Measurements from ENCODE around the gene SPDYC.

Gene SPDYC, protein sequence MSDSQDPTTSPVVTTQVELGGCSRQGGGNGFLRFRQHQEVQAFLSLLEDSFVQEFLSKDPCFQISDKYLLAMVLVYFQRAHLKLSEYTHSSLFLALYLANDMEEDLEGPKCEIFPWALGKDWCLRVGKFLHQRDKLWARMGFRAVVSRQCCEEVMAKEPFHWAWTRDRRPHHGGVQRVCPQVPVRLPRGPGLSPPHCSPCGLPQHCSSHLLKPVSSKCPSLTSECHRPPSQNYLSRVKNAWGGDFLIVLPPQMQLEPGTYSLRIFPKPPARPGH

DNA sequence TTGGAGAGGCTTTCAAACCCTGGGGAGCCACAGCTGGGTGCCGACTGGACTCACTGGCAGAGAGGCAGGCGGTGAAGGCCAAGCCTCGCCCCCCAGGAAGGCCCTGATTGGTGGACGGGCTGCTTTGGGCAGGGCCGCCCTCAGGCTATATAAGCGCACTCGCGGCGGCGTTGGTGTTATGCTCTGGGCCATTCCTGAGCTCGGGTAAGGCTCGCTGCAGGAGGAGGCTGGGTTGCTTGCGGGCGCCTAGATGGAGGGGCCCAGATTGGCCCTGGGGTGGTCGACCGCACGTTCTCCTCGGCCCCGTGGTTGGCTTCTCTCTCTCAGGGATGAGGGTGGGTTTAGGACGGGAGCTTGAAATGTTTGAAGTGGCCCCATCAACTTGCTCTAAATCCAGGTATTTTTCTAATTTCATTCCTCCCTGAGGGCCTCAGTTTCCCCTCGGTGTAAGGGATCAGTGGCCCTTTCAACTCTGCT is at the start of gene SPDYC:
Gene SPDYC (plus strand): TSS at position 176 of the 477 bp plus-strand sequence. CDS start 1,125 bp downstream, outside the sequence.
- no peak for DNase-seq (ENCODE audit: low read depth)

DNA sequence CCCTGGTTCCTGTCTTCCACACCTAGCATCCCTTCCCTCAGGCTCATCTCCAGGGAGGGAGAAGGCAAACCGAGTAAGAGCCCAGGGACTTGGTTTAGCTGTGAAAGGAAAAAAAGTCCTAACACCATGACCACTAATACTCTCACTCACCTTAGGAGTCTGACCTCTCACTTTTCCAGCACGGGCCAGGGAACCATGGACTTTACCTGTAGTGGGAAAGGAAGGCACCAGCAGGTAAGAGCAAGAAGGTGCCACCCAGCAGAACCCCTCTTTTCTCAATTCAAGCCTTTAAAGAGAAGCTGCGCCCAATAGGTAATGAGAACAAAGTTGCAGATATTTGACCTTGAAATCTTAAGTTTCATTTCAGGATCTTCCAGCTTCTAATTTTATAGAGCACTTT is 49.2 kb upstream of the SPDYC start:
- no peak for DNase-seq (ENCODE audit: low read depth)

DNA sequence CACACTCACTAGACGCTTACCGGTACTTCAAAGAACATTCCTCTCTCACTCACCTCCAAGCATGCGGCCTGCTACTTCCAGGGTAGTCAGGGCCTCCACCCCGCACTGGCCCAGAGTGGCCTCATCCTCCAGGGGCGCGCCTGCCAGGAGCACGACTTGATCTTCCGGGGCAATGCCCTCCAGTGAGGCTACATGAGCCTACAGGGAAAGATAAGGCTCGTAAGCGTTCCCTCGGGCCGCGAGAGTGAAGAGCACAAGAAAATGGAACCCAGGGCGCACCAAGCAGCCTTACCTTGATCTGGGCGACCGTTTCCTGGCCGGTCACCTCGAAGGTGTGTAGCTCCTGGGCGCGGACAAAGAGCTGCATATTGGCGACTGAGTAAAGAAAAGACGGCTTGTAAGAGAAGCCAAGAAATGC is 48.6 kb upstream of the SPDYC start:
- no peak for DNase-seq (ENCODE audit: low read depth)

DNA sequence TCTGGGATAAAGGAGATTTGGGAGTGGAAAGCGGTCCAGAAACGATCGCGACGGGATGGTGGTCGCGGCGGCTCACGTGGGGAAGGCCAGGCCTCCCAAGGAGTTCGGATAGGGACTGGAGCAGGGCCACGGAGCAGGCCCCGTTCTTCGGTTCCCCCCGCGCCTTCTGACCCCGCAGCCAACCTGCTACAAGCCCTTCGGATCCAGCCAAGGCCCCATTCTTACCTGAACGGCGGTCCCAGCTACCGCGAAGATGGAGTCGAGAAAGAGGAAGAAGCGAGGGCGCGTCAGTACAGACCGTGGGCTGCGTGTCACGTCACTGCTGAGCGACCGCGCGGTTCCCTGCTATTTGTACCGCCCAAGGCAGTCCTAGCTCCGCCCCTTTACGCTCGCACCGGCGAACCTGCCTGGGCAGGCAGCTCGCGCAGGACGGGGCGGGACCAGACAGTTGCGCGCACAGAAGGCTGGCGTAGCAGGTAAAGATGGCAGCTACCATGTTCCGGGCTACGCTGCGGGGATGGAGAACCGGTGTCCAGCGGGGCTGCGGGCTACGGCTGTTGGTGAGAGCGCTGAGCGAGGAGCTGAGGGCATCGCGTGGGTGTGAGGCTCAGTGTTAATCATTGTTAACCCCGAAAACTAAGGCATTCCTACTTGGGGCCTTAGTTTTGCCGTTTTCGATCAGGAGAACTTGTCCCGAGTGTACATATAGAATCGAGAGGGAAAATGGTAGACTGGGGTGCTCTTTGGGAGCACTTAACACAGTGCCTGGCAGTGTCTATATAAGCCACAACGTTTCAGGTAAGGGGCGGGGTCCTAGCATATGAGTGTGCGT is 48.0 kb upstream of the SPDYC start, which contains the start of the genes FAU and MRPL49:
Gene FAU (minus strand): TSS at position 270 of the 832 bp plus-strand sequence. CDS start 321 bp downstream, outside the sequence.
Gene MRPL49 (plus strand): TSS at position 457 of the 832 bp plus-strand sequence. CDS start 26 bp downstream, at position 483.
- DNase-seq (ENCODE audit: low read depth), result peak; percentile 86

DNA sequence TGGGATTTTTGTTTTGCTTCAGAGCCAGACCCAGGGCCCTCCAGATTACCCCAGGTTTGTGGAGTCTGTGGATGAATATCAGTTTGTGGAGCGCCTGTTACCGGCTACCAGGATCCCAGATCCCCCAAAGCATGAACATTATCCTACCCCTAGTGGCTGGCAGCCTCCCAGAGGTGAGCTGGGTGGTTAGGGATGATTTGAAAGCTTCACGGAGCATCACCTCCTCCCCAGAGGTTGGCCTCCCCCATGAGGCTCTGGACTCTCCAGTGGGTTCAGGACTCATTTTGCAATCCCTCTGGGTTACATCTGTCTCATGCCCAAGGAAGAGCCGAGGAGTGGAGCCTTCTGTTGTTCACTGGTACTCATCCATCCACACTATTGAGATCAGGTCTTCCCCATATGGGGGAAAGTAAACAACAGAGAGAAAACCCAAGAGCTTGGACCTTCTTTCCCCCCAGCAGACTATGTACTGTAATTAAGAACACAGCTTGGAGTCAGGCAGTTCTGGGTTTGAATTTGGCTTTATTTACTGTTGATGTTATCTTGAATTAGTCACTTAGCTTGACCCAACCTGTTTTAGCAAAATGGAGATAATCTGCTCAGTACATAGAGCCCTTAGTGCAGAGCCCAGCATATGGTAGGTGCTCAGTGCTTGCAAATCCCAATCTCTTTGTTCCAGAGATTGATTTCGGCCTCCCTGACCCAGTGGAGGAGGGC is 45.4 kb upstream of the SPDYC start:
- DNase-seq (ENCODE audit: low read depth), result no peak

DNA sequence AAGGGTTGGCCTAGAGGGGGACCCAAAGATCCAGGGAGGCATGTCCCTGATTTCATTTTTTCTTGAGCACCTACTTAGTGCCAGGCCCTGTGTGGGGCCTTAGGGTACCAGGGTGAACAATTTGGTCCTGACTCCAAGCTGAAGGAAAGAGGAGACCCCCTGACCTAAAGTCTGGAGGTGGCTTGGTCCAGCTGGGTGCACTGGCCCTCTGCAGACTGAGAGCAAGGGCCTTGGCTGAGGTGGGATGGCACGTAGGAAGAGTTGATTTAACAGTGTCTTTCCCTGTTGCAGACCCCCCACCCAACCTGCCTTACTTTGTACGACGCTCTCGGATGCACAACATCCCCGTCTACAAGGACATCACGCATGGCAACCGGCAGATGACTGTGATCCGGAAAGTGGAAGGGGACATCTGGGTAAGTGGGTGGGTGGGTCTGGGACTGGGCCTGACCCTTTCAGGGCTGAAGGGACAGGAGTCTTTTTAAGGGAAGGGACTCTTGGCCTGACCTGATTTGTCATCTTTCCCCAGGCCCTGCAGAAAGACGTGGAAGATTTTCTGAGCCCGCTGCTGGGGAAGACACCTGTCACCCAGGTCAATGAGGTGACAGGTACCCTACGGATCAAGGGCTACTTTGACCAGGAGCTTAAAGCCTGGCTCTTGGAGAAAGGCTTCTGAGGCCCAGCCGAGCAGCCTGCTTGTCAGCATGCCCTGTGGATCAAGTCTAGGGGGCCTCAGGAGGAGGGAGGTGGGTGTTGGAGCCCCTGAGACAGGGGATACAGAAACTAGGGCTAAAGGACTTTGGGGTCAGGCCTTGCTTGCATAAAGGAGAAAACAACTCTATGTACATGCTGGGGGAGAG is 44.6 kb upstream of the SPDYC start:
- no peak for DNase-seq (ENCODE audit: low read depth)

DNA sequence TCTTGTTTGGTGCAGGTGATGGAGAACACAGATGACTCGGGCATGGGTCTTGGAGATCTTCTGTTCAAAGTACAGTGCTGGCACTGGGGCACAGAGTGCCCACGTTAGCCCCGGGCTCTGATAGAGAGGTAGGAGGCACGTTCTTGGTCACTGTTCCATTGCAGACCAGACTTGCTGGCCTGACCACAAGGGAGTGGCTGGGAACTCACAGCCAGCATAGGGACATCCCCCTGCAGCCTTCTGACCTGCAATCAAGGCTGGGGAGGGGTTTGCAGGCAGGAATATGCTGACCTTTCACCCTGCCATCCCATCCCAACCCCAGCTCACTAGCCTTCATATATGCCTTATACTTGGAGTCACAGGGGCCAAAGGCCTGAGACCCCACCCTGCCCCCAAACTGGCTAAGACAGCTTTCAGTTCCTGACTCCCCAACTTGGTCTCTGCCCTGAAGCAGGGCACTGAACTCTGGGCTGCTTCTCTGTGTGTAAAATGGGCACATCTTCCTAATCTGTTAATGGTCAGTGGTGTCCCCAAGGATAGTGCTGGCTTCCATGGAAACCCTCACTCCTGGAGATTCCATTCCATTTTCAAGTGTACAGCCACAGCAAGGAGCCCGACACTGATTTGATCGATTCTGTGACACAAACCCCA is 43.3 kb upstream of the SPDYC start:
- no peak for DNase-seq (ENCODE audit: low read depth)

DNA sequence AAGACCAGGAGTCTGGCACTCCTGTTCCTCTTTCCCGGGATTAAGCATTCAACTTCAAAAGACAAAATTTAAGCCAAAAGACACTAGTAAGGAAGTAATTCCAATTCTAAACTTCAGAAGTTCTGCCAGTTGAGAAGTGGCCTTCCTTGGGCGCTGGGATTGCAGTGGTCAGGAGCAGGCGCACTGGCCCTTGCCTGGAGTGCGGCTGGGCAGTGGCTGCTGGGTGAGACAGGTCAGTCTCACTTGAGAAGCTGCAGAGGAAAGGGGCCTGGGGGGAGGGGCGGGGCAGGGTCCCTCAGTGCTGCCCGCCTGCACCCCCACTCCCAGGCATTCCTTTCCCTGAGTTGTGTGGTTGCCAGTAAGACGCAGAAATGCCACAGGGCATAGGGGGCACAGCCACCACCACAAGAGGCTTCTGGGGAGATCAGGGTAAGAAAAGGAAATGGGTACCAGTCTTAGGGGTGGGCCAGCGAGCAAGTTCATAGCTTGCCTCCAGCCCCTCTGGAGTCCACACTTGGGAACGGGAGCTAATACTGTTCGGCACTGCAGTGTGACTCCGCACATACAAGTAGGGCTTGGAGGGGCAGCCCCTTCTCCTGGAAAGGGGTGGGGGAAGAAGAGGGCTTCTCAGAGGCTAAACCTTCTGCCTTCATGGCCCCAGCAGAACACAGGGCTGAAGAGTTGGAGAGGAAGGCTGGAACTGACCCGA is 42.4 kb upstream of the SPDYC start:
- no peak for DNase-seq (ENCODE audit: low read depth)

DNA sequence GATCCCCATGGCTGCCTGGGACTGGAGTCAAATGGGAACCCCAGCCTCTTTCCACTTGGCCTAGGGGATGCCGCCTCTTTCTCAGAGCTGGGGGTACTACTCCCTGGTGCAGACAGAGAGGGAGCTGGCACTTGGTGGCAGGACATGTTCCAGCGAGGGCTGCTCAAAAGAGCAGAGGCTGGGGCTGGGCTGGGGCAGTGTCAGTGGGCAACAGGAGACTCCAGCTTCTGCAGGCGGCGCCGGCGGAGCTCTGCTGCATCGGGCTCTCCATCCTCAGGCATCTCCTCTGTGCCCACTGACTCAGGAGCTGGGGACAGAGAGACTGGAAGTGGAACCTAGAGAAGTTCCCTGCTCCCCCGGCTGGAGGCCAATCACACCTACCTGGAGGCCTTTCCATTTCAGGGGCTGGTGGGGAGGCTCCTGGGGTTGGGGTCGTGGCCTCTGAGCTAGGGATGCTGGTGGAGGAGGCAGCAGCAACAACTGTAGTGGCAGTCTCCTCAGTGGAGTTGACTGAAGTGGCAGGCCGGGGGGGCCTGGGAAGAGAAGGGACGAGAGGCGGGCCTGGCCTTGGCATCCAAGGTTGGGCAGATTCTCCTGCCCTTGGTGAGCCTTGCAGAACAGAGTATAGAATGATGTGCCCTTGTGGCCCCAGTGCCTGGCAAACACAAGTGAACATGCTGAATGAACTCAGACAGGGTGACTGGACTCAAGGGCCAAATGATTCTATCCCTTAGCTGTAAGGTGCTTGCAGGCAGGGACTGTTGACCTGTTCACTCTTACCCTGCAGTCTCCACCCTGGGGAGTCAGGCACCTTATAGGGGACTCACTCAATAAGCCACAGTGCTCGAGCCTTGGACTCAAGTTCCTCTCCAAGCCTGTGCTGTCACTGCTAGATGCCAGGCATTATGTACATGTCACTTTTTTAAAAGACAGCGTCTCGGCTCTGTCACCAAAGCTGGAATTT is 41.6 kb upstream of the SPDYC start:
- DNase-seq (ENCODE audit: low read depth), result no peak

DNA sequence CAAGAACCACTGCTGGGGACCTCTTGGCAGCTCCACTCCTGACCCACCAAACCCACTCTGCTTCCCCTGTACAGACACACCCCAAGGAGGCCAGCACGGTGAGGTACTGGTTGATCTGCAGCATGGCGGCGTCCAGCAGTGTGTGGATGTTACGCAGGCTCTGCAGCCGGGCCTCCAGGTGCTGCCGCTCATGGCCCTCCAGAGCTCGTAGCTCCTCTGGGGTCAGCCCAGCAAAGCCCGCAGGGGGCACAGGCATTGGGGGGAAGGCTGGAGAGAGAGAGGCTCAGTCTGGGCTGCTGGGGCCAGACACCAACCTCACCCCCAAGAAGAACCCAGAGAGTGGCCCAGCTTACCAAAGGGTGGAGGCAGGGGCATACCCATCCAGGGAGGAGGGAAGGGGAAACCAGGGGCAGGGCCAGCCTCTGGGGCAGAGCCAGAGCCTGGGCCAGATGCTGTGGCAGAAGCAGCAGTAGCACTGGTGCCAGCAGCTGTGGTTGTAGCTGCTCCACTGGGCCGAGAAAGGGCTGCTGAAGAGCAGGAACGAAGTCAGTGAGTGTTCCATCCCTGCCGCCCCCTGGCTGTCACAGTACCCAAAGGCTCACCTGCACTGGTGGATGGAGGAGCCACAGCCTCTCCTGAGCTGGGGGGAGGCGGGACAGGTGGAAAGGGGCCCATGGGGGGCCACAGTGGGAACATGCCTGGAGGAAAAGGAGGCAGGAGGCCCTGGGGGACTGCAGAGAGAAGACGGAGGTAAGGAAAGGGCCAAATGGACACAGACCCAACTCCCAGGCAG is 40.2 kb upstream of the SPDYC start:
- DNase-seq (ENCODE audit: low read depth), result no peak

DNA sequence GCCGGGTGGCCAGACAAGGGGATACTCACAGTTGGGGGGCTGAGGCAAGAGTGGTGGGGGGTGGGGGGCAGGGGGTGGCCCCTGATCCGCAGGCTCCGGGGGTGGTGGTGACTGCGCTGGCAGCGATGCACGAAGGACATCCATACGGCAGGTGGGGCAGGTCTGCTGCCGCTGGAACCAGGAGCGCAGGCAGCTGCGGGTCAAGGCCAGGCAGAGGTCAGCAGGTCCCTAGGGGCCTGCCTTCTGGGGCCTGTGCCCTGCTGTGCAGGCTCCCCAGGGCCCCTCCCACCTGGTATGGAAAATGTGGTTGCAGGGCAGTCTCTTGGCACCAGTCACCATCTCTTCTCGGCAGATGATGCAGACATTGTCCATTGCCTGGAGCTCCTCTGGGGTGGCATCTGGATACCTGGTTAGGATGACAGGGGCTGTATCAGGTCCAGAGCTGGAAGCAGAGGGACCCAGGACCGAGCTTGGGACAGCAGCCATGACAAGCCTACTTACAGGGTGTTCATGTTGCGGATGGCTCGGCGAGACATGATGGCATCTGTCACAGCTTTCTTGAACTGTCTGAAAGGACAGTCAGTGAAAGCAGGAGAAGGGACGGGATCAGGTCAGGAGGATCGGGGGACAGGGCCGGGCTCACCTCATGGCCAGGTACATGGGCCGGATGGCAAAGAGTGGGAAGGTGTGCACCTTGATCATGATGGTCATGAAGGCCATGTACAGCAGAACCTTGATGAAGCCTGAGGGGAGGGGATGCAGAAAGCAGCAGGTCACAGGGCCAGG is 39.2 kb upstream of the SPDYC start:
- no peak for DNase-seq (ENCODE audit: low read depth)

DNA sequence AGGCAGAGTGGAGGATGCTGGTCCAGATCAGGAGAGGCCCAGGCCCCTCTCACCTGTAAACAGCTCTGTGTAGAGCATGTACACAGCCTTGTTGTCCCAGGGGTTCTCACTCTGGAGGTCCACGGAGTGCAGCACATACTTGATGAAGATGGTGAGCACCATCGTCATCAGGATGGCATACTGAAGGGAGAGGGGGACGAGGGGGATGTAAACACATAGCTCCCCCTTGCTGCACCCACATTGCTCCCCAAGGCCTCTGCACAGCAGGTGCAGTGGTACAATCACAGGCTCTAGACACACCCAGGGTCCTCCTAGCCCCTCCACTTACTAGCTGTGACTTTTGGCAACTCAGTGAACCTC is 38.6 kb upstream of the SPDYC start:
- no peak for DNase-seq (ENCODE audit: low read depth)

DNA sequence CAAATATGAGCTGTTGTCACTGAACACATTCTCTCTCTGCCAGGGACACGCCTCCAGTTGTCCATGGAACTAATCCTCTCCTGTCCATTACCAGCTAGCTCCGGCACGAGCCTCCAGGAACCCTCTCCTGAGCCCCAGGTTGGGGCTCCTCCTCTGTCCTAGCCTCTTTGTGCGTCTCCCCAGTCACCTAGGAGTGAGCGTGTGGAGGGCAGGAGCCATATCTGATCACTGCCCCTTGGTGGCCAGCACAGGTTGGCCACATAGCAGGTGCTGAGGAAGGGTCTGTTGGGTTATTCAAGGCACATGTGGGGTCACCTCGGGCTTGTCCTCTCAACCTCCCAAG is 38.2 kb upstream of the SPDYC start:
- DNase-seq (ENCODE audit: low read depth), result no peak

DNA sequence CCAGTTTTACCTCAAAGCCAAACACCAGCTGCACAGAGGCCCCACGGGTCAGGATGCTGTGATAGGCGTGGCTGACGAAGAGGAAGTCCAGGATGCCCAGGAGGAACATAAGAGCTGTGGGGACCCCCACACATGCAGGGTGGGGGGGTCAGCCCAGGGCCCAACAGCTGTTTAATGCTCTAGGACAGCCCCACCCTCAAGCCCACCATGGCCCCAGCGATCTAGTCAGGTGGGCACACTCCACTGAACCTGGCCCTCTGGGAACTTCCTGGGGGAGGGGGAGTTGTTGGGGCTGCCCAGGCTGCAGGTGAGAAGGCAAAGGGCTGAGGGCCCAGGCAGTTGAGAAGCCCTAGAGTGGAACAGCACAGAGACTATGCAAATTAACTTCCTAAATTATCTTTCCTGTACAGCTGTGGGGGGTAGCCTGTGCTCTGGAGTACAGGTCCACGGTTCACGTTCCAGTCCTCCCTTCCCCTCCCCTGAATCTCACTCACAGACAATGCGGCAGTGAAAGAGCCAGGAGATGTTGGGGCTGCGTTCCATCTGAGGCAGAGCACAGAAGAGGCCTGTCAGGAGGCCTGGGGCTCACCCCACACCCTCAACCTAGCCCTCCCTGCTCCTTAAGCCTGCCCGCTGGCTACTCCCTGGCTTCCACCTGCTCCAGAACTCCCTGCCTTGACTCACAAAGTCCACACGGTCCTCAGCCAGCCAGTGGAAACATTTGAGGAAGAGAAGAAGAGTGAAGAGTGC is 37.6 kb upstream of the SPDYC start:
- DNase-seq (ENCODE audit: low read depth), result no peak

DNA sequence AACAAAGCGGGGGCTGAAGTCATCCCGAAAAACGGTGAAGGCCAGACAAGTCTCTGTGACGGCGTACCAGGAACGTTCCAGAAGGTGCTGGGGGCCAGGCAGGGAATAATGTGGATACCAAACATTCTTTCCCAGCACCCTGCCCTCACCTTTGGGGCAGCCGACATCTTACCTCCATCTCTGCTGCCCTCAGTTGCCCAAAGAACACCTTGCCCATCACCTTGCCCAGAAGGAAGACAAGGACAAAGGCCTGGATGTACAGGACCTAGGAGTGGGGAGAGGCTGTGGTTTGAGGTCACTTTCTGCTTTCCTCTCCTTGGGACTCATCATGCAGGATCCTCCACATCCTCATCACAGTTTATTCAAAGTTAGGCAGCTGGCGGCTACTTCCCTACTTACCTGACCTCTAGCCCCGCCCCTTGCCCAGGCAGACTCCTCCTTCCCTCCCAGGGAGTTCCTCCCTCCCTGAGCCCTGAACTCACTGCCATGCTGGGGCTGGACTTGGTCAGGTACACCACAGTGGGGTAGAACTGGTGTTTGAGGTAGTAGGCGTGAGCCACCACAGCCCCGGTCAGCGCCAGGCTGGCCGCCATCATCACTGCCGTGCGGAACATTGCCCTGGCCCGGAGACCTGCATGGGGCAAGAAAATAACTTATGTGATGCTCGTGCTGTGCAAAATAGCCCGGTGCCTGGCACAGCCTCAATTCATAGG is 36.9 kb upstream of the SPDYC start:
- DNase-seq (ENCODE audit: low read depth), result no peak

DNA sequence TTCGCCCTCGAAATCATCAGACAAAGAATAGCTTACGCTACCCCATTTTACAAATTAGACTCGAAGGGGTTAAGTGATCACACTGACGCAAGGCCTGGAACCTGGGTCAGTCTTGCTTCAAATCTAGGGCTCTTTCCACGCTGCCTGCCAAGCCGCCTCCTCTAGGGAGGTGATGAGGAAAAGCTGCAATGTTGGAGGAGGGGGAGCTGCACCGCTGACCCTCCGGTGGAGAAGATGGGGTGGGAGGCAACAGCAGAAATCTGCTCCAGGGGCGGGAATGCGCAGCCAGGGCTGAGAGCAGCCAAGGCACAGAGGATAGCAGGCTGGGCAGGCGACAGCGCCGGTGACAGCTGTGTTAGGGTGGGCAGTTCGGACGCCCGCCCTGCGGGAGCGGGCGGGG is 36.3 kb upstream of the SPDYC start:
- no peak for DNase-seq (ENCODE audit: low read depth)
